ENCODE measurements around the gene FRYL.

DNA sequence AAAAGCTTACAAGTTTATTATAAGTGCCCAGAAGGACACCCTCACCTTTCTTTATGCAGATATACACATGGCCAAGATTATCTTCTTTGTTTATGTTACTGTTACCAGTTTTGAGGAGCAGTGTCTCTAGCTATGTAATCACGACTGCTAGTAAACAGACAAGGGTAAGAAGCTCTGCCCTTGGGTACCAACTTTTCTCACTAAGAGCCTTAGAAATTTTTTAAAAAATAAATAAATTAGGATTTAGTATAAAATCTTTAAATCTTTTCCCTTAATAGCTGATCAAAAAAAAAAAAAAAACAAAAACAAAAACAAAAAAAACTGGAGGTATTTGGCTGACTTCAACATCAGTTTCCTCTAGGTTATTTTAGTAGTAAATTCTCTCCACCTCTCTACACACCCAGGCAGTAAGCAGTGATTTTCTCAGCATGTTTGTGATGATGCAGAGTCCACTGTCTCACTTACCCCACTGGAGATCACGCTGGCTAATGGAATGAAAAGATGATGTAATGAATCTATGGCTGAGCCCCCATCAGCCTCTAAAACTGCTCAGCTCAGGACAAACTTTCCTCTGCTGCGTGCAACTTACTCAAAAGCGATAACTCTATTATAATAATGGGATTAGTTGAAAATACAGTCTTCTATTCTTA lies 125.9 kb downstream of the FRYL start:
- TF ChIP-seq, protein P1, sequence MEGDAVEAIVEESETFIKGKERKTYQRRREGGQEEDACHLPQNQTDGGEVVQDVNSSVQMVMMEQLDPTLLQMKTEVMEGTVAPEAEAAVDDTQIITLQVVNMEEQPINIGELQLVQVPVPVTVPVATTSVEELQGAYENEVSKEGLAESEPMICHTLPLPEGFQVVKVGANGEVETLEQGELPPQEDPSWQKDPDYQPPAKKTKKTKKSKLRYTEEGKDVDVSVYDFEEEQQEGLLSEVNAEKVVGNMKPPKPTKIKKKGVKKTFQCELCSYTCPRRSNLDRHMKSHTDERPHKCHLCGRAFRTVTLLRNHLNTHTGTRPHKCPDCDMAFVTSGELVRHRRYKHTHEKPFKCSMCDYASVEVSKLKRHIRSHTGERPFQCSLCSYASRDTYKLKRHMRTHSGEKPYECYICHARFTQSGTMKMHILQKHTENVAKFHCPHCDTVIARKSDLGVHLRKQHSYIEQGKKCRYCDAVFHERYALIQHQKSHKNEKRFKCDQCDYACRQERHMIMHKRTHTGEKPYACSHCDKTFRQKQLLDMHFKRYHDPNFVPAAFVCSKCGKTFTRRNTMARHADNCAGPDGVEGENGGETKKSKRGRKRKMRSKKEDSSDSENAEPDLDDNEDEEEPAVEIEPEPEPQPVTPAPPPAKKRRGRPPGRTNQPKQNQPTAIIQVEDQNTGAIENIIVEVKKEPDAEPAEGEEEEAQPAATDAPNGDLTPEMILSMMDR (IDR thresholded peaks at IDR 0.05) = no peak
- no peak for TF ChIP-seq POLR2A (IDR thresholded peaks at IDR 0.05)

Data from adrenal gland (tissue), 5 donors.